Brain microvascular endothelial cell (primary cell): ENCODE data around the gene HMGCL.

ENCODE experiments used
- DNase-seq: peaks from one replicate; pipeline ENCODE4 v3.0.0-alpha.2; 2020
- H3K27ac ChIP-seq: fragments of 250-450 bp; sonication (Bioruptor Pico); 2 replicates; pipeline ENCODE4 v1.5.1; 2020; ENCODE audit warnings: mild to moderate bottlenecking, moderate library complexity
- H3K27me3 ChIP-seq: fragments of 250-450 bp; sonication (Bioruptor Pico); replicated peaks from 2 replicates; pipeline ENCODE4 v1.5.1; 2020; ENCODE audit warnings: mild to moderate bottlenecking
- H3K36me3 ChIP-seq: fragments of 250-450 bp; sonication (Bioruptor Pico); replicated peaks from 2 replicates; pipeline ENCODE4 v1.5.1; 2020; ENCODE audit warnings: mild to moderate bottlenecking
- H3K4me3 ChIP-seq: 2 replicates; pipeline ENCODE4 v1.5.1; 2011; ENCODE audit warnings: low read depth, mild to moderate bottlenecking, control low read depth, low read length, moderate library complexity
- CTCF ChIP-seq: IDR thresholded peaks from 2 replicates; pipeline ENCODE4 v1.5.1; 2011; ENCODE audit warnings: low read depth, mild to moderate bottlenecking, moderate library complexity, low read length, control low read depth, inconsistent platforms; ENCODE audit errors: missing control alignments
- in situ Hi-C: cut with HindIII; loops from 2 replicates; pipeline ENCODE4 v1.10.0; 2017; ENCODE audit warnings: low sequenced_read_pairs, low pct_ligation_motif_present

HMGCL gene

GRCh38 chr1:23763041-23763577, 62.1 kb downstream of the HMGCL start:
- Histone ChIP-seq H3K27me3 (no peaks in the 10 kb centered on the region), H3K36me3 (peaks cover 58% of the 10 kb centered on the region), H3K4me3 (no peak overlapping the region), H3K27ac (no peak overlapping the region)
- no peak for DNase-seq
- in situ Hi-C loops: no loop called here
- no peak for TF ChIP-seq CTCF

- Histone ChIP-seq H3K27me3 (no peaks in the 10 kb centered on the region), H3K27ac (no peak overlapping the region), H3K4me3 (no peak overlapping the region), H3K36me3 (peaks cover 84% of the 10 kb centered on the region)
- DNase-seq: no peak
- in situ Hi-C loops: no loop called here
- no peak for TF ChIP-seq CTCF
Measured at GRCh38 chr1:23759277-23759676, 66.0 kb downstream of the HMGCL start.

- in situ Hi-C loops: no loop called here
- Histone ChIP-seq H3K27me3 (no peaks in the 10 kb centered on the region), H3K4me3 (no peak overlapping the region), H3K36me3 (peaks cover 89% of the 10 kb centered on the region), H3K27ac (no peak overlapping the region)
- DNase-seq: no peak
- no peak for TF ChIP-seq CTCF
Measured at GRCh38 chr1:23757812-23758211, 67.4 kb downstream of the HMGCL start.

- H3K36me3 ChIP-seq: peaks cover 92% of the 10 kb centered on the region
- in situ Hi-C loops: no loop called here
- H3K27me3 ChIP-seq: no peaks in the 10 kb centered on the region
- H3K27ac ChIP-seq: peak overlapping the region; percentile 80
- H3K4me3 ChIP-seq: no peak overlapping the region
- TF ChIP-seq CTCF: no peak
- peak; percentile 80 for DNase-seq
Measured at GRCh38 chr1:23756676-23757075, 68.6 kb downstream of the HMGCL start.

GRCh38 chr1:23752909-23753308, 72.3 kb downstream of the HMGCL start:
- Histone ChIP-seq H3K27ac (no peak overlapping the region), H3K27me3 (no peaks in the 10 kb centered on the region), H3K36me3 (peaks cover 77% of the 10 kb centered on the region), H3K4me3 (no peak overlapping the region)
- in situ Hi-C loops: no loop called here
- no peak for TF ChIP-seq CTCF
- no peak for DNase-seq
